Activated B cell treated with CpG ODN at 0.5 μM for 24 hours (primary cell): ENCODE data around the gene S1PR4. TPM values are rescaled to one million over a fixed set of nuclear protein-coding genes. Genes with fewer than 3 reads are reported as not detected.

Experiments
- ATAC-seq: fragments of 200-7000 bp; cut with Tn5 transposase; one replicate; pipeline ENCODE4 v1.10.0; 2021; ENCODE audit warnings: low read depth, mild to moderate bottlenecking, moderate library complexity
- CTCF ChIA-PET: fragments of 350-600 bp; sonication (Branson Sonifier 250); formaldehyde crosslinking; loops from one replicate; lab custom pipeline; 2021; ENCODE audit warnings: antibody characterized with exemption; lab: Charles Lee
- POLR2A ChIA-PET: fragments of 350-600 bp; sonication (Branson Sonifier 250); formaldehyde crosslinking; loops from one replicate; lab custom pipeline; 2021; ENCODE audit warnings: antibody characterized with exemption; lab: Charles Lee
- DNase-seq: peaks from one replicate; pipeline ENCODE4 v3.0.0; 2022
- H3K27ac Mint-ChIP-seq: one replicate; pipeline ENCODE4 v1.8.0; 2020; ENCODE audit warnings: mixed read lengths
- H3K27me3 Mint-ChIP-seq: one replicate; pipeline ENCODE4 v1.8.0; 2021; ENCODE audit warnings: mixed read lengths
- H3K36me3 Mint-ChIP-seq: one replicate; pipeline ENCODE4 v1.8.0; 2021; ENCODE audit warnings: low read depth, mixed read lengths
- H3K4me1 Mint-ChIP-seq: one replicate; pipeline ENCODE4 v1.8.0; 2021; ENCODE audit warnings: mixed read lengths
- H3K4me3 Mint-ChIP-seq: one replicate; pipeline ENCODE4 v1.8.0; 2020; ENCODE audit warnings: mild to moderate bottlenecking, mixed read lengths
- H3K9me3 Mint-ChIP-seq: one replicate; pipeline ENCODE4 v1.8.0; 2020; ENCODE audit warnings: mixed read lengths
- CTCF ChIP-seq: fragments of 200-600 bp; IDR thresholded peaks from one replicate; pipeline ENCODE4 v1.8.0; 2022; ENCODE audit warnings: antibody characterized with exemption, mild to moderate bottlenecking
- intact Hi-C: fragments of 100-400 bp; cut with micrococcal nuclease; formaldehyde crosslinking; loops from one replicate; pipeline ENCODE4 v1.15.1; 2024
- total RNA-seq: library from RNA; stranded (reverse); gene quantifications from 2 replicates; pipeline ENCODE4 v1.2.3, GENCODE V29; 2022

The S1PR4 gene
- total RNA-seq, 1 donor from 2014 or later, result 29.7 TPM

DNA sequence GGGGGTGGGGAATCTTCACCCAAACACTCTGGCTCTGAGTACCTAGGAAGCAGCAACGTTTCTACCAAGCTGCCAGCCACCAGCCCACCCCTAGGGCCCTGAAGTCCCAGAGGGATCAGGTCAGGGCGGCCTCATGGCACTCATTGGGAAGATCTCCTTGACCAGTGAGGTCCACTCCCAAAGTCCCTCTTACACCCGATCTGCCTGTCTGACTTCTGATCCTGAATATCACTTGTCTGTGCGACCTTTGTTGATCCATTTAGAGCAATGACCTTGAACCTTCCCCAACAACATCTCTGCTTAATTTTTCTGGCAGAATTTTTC, 44.8 kb upstream of the S1PR4 start:
- Mint-ChIP-seq H3K9me3 (no peaks in the 10 kb centered on the region), H3K4me1 (peaks cover 26% of the 10 kb centered on the region), H3K27me3 (peaks cover 5% of the 10 kb centered on the region), H3K4me3 (peak overlapping the region; percentile 62), H3K27ac (peak overlapping the region; percentile 46), H3K36me3 (no peaks in the 10 kb centered on the region)
- no peak for TF ChIP-seq CTCF
- ATAC-seq, result no peak
- ChIA-PET POLR2A (interaction anchor here (0.6 to 1.2 kb wide), 3 partner anchors 9 to 110 kb away, joined by 3 to 10 read pairs (median 4); no protein-coding TSS in a partner anchor), CTCF (interaction anchor here (1.6 kb wide), 1 partner anchor 11 kb away, joined by 4 read pairs; no protein-coding TSS in a partner anchor)
- DNase-seq, result no peak
- intact Hi-C loops, result loop anchor here (1.0 to 2.0 kb wide), 2 partner anchors 22 to 51 kb away; partner anchors contain the start of gene NCLN

DNA sequence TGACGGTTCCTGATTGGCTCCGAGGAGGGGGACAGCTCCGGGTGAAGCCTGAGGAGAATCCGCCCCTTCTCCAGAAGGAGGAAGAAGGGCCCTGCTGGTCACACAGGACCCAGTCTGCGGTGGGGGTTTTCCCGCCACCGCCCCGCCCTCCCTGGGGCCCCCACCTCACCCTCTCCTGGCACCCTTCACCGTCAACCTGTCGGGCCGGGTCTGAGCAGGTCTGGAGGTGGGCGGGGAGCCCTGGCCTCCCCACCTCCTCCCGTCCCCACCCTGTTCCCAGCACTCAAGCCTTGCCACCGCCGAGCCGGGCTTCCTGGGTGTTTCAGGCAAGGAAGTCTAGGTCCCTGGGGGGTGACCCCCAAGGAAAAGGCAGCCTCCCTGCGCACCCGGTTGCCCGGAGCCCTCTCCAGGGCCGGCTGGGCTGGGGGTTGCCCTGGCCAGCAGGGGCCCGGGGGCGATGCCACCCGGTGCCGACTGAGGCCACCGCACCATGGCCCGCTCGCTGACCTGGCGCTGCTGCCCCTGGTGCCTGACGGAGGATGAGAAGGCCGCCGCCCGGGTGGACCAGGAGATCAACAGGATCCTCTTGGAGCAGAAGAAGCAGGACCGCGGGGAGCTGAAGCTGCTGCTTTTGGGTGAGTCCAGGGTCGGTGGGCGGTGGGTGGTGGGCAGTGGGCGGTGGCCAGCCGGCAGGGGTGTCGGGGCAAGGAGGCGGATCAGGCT, 42.4 kb upstream of the S1PR4 start, which contains the start of gene GNA15:
TSS of gene GNA15 (plus strand) at position 73 of the 723 bp plus-strand sequence. CDS start at position 491, 418 bp downstream.
- CTCF ChIA-PET, result interaction anchor here (1.0 kb wide), 1 partner anchor 185 kb away, joined by 3 read pairs; no protein-coding TSS in a partner anchor
- TF ChIP-seq CTCF, result no peak
- POLR2A ChIA-PET, result interaction anchor here (0.6 to 1.0 kb wide), 4 partner anchors 11 to 1203 kb away, joined by 3 to 5 read pairs (median 4); no protein-coding TSS in a partner anchor
- peaks cover 5% of the 10 kb centered on the region for H3K27me3 Mint-ChIP-seq
- intact Hi-C loops, result no loop called here
- no peak for DNase-seq
- peaks cover 34% of the 10 kb centered on the region for H3K4me1 Mint-ChIP-seq
- H3K4me3 Mint-ChIP-seq, result peak within 1 kb of the TSS; percentile 24
- no peaks in the 10 kb centered on the region for H3K9me3 Mint-ChIP-seq
- H3K27ac Mint-ChIP-seq, result no peak within 1 kb of the TSS
- ATAC-seq, result peak; percentile 34
- H3K36me3 Mint-ChIP-seq, result no peaks in the 10 kb centered on the region

GRCh38 chr19:3136684-3137055, 41.9 kb upstream of the S1PR4 start:
- DNase-seq, result no peak
- H3K36me3 Mint-ChIP-seq, result no peaks in the 10 kb centered on the region
- CTCF ChIA-PET, result interaction anchor here (1.0 kb wide), 1 partner anchor 186 kb away, joined by 3 read pairs; no protein-coding TSS in a partner anchor

GRCh38 chr19:3137119-3137518, 41.5 kb upstream of the S1PR4 start:
- Mint-ChIP-seq H3K4me3 (peak overlapping the region; percentile 24), H3K27ac (no peak overlapping the region), H3K4me1 (peaks cover 41% of the 10 kb centered on the region), H3K27me3 (peaks cover 5% of the 10 kb centered on the region), H3K9me3 (no peaks in the 10 kb centered on the region), H3K36me3 (no peaks in the 10 kb centered on the region)
- CTCF ChIA-PET, result interaction anchor here (1.0 to 2.3 kb wide), 2 partner anchors 8 to 186 kb away, joined by 3 to 10 read pairs; no protein-coding TSS in a partner anchor
- ATAC-seq, result no peak
- no peak for DNase-seq
- intact Hi-C loops, result no loop called here
- POLR2A ChIA-PET, result interaction anchor here (0.6 kb wide), 1 partner anchor 1263 kb away, joined by 3 read pairs; the partner anchor contains the start of gene SH3GL1
- no peak for TF ChIP-seq CTCF

More at GRCh38 chr19:3136684-3137055, 41.9 kb upstream of the S1PR4 start:
- intact Hi-C loops, result no loop called here
- Mint-ChIP-seq H3K4me3 (peak overlapping the region; percentile 24), H3K27ac (no peak overlapping the region), H3K9me3 (no peaks in the 10 kb centered on the region), H3K27me3 (peaks cover 5% of the 10 kb centered on the region), H3K4me1 (peaks cover 38% of the 10 kb centered on the region)
- POLR2A ChIA-PET, result interaction anchor here (0.6 kb wide), 1 partner anchor 11 kb away, joined by 3 read pairs; no protein-coding TSS in a partner anchor
- no peak for TF ChIP-seq CTCF
- no peak for ATAC-seq

- Mint-ChIP-seq H3K4me3 (no peak overlapping the region), H3K4me1 (peaks cover 39% of the 10 kb centered on the region), H3K27ac (no peak overlapping the region), H3K9me3 (no peaks in the 10 kb centered on the region), H3K36me3 (no peaks in the 10 kb centered on the region), H3K27me3 (peaks cover 5% of the 10 kb centered on the region)
- intact Hi-C loops, result no loop called here
- DNase-seq (no peak), ATAC-seq (no peak)
- TF ChIP-seq CTCF, result no peak
- POLR2A ChIA-PET, result no interaction called here
- CTCF ChIA-PET, result interaction anchor here (2.3 kb wide), 1 partner anchor 9 kb away, joined by 10 read pairs; no protein-coding TSS in a partner anchor
Observed at GRCh38 chr19:3138268-3138667, 40.3 kb upstream of the S1PR4 start.
